ENCODE measurements around the gene CNNM4.

DNA sequence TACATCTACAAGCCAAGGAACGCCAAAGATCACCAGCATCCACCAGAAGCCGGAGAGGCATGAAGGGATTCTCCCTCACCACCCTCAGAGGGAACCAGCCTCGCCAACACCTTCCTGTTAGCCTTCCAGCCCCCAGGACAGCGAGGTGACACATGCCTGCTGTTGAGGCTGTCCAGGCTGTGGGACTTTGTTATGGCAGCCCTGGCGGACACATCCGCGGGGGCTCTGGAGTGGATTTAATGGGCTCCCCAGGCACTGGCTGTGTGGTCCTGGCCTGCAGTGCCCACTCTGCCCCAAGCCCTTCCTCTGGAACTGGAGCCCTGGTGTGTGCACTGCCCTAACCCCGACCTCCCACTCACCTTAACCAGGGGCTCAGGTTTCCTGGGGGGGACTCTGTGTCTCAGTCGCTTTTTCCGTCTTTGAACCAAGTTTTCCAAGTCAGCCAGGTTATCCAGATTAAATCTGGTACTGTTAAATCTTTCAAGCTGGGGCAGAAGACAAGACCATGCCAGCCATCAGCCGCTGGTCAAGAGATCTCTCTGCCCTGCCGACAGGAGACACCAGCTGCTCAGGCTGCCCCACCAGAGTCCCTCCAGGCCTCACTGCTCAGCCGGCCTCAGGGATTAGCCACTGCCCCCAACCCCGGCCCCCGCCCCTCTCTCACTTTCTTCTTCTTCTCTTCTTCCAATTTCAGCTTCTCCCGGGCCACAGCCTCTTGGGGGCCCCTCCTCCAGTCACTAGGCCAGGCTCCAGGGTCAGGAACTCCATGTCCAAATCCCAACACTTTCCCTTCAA lies 81.2 kb downstream of the CNNM4 start:
- TF ChIP-seq, protein P1, sequence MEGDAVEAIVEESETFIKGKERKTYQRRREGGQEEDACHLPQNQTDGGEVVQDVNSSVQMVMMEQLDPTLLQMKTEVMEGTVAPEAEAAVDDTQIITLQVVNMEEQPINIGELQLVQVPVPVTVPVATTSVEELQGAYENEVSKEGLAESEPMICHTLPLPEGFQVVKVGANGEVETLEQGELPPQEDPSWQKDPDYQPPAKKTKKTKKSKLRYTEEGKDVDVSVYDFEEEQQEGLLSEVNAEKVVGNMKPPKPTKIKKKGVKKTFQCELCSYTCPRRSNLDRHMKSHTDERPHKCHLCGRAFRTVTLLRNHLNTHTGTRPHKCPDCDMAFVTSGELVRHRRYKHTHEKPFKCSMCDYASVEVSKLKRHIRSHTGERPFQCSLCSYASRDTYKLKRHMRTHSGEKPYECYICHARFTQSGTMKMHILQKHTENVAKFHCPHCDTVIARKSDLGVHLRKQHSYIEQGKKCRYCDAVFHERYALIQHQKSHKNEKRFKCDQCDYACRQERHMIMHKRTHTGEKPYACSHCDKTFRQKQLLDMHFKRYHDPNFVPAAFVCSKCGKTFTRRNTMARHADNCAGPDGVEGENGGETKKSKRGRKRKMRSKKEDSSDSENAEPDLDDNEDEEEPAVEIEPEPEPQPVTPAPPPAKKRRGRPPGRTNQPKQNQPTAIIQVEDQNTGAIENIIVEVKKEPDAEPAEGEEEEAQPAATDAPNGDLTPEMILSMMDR (IDR thresholded peaks at IDR 0.05), result no peak
- TF ChIP-seq POLR2A (IDR thresholded peaks at IDR 0.05) (no peak), POLR2AphosphoS5 (IDR thresholded peaks at IDR 0.05) (no peak)
